KMS-11 (cell line): ENCODE measurements around the gene ADCY7.
A peak's percentile ranks its signal among the peaks of the same experiment; 100 is the strongest.

Source experiments
- H2AFZ ChIP-seq: fragments of 200-600 bp; sonication (generic); 2 replicates; pipeline ENCODE4 v1.6.1; 2016; ENCODE audit warnings: antibody characterized with exemption, mixed run types, low read depth
- H3K27ac ChIP-seq: fragments of 200-600 bp; sonication (generic); 2 replicates; pipeline ENCODE4 v1.6.1; 2016; ENCODE audit warnings: mild to moderate bottlenecking, mixed run types
- H3K27me3 ChIP-seq: fragments of 200-600 bp; sonication (generic); 2 replicates; pipeline ENCODE4 v1.6.1; 2017; ENCODE audit warnings: mild to moderate bottlenecking, low read depth, mixed run types, moderate library complexity; ENCODE audit not compliant: insufficient read depth
- H3K36me3 ChIP-seq: fragments of 200-600 bp; sonication (generic); 2 replicates; pipeline ENCODE4 v1.6.1; 2017; ENCODE audit warnings: mild to moderate bottlenecking, mixed run types; ENCODE audit not compliant: insufficient read depth
- H3K4me1 ChIP-seq: fragments of 200-600 bp; sonication (generic); 2 replicates; pipeline ENCODE4 v1.6.1; 2016; ENCODE audit warnings: mild to moderate bottlenecking, low read depth, mixed run types; ENCODE audit not compliant: poor library complexity, severe bottlenecking
- H3K4me2 ChIP-seq: fragments of 200-600 bp; sonication (generic); 2 replicates; pipeline ENCODE4 v1.7.0; 2016; ENCODE audit warnings: mild to moderate bottlenecking, mixed run types
- H3K4me3 ChIP-seq: fragments of 200-600 bp; sonication (generic); IDR thresholded peaks from 2 replicates; pipeline ENCODE4 v1.6.1; 2017; ENCODE audit warnings: low read depth, low read length, mixed read lengths; ENCODE audit not compliant: insufficient read depth
- H3K79me2 ChIP-seq: fragments of 200-600 bp; sonication (generic); 2 replicates; pipeline ENCODE4 v1.6.1; 2016; ENCODE audit warnings: low read depth, mixed run types; ENCODE audit not compliant: insufficient read depth
- H3K9ac ChIP-seq: fragments of 200-600 bp; sonication (generic); 2 replicates; pipeline ENCODE4 v1.6.1; 2016; ENCODE audit warnings: mild to moderate bottlenecking, mixed run types
- H4K20me1 ChIP-seq: fragments of 200-600 bp; sonication (generic); 2 replicates; pipeline ENCODE4 v1.6.1; 2016; ENCODE audit warnings: mild to moderate bottlenecking, mixed run types; ENCODE audit not compliant: insufficient read depth
- TF ChIP-seq, protein P1 (sequence below): fragments of 200-600 bp; sonication (generic); conservative IDR thresholded peaks from 2 replicates; pipeline ENCODE4 v1.6.1; 2017; ENCODE audit warnings: low read depth, mild to moderate bottlenecking, antibody characterized with exemption, low read length, moderate library complexity, mixed read lengths

Gene ADCY7

DNA sequence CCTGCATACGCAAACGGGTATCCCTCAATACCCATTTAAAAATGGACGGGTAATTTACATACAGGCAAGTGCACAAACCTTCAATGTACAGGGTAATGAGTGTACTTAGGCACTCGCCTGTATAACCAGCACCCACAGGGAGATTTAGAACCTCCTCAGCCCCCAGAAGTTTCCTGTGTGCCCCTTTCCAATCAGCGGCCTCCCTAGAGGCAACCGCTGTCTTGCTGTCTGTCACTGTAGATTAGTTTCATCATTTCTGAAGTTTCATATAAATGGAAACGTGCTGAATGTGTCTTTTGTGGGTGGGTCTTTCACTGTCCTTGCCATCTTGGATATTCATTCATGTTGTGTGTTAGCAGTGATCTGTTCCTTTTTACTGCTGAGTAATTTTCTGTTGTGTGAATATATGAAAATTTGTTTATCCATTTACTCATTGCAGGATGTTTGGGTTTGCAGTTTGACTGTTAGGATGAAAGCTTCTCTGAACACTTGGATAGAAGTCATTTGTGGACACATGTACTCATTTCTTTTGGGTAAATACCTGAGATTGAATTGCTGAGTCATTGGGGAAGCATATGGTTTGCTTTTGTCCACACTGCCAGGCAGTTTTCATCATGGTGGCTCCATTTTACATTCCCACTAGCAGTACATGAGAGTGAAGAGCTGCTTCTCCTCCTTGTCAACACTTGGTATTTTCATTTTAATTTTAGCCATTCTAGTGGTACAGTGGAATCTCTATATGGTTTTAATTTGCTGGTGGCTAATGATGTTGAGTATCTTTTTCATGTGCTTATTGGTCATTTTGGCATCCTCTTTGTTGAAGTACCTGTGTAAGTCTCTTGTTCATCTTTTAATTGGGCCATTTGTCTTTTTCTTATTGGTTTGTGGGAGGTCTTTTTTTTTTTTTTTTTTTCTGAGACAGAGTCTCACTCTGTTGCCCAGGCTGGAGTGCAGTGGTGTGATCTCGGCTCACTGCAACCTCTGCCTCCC is 2.1 kb upstream of the ADCY7 start:
- Histone ChIP-seq H3K27ac (peak overlapping the region; percentile 7; the same call in 1 of the 2 replicates), H3K4me2 (no peak overlapping the region; the same call in 1 of the 2 replicates), H3K4me3 (no peak overlapping the region), H3K9ac (no peak overlapping the region), H3K36me3 (no peaks in the 10 kb centered on the region), H3K27me3 (no peaks in the 10 kb centered on the region), H3K4me1 (peaks cover 40% of the 10 kb centered on the region), H3K79me2 (no peaks in the 10 kb centered on the region; the same call in 1 of the 2 replicates), H4K20me1 (no peaks in the 10 kb centered on the region), H2AFZ (peak overlapping the region; percentile 8; the same call in 1 of the 2 replicates)
- TF ChIP-seq, protein P1, sequence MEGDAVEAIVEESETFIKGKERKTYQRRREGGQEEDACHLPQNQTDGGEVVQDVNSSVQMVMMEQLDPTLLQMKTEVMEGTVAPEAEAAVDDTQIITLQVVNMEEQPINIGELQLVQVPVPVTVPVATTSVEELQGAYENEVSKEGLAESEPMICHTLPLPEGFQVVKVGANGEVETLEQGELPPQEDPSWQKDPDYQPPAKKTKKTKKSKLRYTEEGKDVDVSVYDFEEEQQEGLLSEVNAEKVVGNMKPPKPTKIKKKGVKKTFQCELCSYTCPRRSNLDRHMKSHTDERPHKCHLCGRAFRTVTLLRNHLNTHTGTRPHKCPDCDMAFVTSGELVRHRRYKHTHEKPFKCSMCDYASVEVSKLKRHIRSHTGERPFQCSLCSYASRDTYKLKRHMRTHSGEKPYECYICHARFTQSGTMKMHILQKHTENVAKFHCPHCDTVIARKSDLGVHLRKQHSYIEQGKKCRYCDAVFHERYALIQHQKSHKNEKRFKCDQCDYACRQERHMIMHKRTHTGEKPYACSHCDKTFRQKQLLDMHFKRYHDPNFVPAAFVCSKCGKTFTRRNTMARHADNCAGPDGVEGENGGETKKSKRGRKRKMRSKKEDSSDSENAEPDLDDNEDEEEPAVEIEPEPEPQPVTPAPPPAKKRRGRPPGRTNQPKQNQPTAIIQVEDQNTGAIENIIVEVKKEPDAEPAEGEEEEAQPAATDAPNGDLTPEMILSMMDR, result no peak

DNA sequence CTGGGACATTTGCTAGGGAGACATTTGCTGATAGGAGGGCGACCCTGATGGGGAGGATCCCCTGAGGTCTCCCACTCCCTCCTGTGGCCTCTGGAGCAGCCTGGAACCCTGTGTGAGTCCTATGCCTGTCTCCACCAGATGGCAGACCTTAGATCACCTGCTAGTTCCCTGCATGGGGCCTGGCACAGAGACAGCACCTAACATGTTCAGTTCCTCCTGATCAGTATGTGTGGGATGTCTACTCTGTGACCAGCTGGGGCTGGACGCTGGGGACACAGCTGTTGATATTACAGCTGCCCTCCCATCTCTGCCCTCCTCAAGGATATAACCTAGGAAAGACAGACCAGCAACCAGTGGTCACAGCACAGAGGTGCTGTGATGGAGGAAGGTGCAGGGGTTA is 1.1 kb upstream of the ADCY7 start:
- H3K4me1 ChIP-seq, result peaks cover 40% of the 10 kb centered on the region
- no peaks in the 10 kb centered on the region for H3K27me3 ChIP-seq
- H2AFZ ChIP-seq, result peak overlapping the region; percentile 54; the same call in 1 of the 2 replicates
- peak overlapping the region; percentile 5; the same call in 1 of the 2 replicates for H3K27ac ChIP-seq
- H3K79me2 ChIP-seq, result no peaks in the 10 kb centered on the region; the same call in 1 of the 2 replicates
- no peaks in the 10 kb centered on the region for H3K36me3 ChIP-seq
- no peaks in the 10 kb centered on the region for H4K20me1 ChIP-seq
- 0 out of 2 replicates have a peak overlapping the region, but pooled peaks have one; percentile 62 for H3K4me2 ChIP-seq
- TF ChIP-seq, protein P1, result peak; percentile 19; the same call in 1 of the 2 replicates
- no peak overlapping the region for H3K4me3 ChIP-seq
- no peak overlapping the region for H3K9ac ChIP-seq

DNA sequence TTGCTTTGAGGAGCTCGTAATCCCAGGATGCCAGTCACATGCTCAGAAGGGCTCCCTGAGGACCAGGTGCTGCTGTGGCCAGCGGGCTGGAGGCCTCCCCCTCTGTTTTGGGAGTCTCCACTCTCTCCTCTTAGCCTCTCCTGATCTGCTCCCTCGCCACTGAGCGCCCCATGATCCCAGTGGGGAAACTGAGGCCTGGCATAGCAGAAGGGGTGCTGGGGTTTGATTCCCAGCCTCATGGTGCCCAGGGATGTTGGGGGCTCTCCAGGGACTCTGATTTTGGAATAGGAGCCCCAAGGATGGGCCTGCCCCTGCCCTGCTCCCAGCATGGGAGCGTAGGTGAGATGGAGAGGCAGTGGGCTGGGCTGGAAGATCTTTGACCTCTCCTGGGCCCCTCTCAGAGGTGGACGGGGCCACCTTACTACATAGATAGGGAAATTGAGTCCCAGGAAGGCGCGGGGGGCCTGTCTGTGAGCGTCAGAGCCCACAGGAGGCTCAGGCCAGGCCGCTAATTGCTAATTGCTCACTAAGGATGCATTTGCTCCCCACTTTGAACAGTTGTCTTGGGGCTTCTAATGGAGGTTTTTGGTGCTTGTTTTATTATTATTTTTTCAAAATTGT is 525 bp upstream of the ADCY7 start:
- H2AFZ ChIP-seq, result peak overlapping the region; percentile 54
- H3K79me2 ChIP-seq, result no peaks in the 10 kb centered on the region; the same call in 1 of the 2 replicates
- H3K4me3 ChIP-seq, result no peak overlapping the region
- no peaks in the 10 kb centered on the region for H4K20me1 ChIP-seq
- TF ChIP-seq, protein P1, result no peak
- H3K27ac ChIP-seq, result peak overlapping the region; percentile 45
- peak overlapping the region; percentile 62 for H3K4me2 ChIP-seq
- H3K4me1 ChIP-seq, result peaks cover 40% of the 10 kb centered on the region
- H3K36me3 ChIP-seq, result no peaks in the 10 kb centered on the region
- peak overlapping the region; percentile 72; the same call in 1 of the 2 replicates for H3K9ac ChIP-seq
- no peaks in the 10 kb centered on the region for H3K27me3 ChIP-seq

DNA sequence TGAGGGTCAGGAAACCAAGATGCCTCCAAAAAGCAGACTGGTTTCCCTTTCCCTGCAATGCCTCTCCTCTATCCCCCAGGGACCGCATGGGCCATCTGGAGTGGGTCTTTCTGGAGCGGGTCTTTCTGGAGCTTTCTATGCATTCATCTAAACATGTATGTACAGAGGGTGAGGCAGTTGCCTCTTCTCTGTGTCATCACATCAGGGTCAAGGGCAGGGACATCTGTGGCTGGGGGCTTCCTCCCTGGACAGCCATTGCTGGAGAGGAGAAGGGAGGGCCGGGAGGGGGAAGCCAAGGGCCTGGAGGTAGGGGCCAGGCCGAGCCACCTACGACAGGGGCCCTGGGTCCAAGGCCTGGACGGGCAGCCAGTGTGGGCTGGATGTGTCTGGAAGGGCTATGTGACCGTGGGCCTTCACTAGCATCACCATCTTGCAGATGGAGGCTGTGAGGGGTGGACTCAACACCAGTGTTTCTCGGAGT is 840 bp downstream of the ADCY7 start:
- Histone ChIP-seq H3K79me2 (no peaks in the 10 kb centered on the region; the same call in 1 of the 2 replicates), H3K36me3 (no peaks in the 10 kb centered on the region), H3K4me3 (no peak overlapping the region), H3K27me3 (no peaks in the 10 kb centered on the region), H3K4me2 (peak overlapping the region; percentile 62), H3K27ac (peak overlapping the region; percentile 45; the same call in 1 of the 2 replicates), H3K4me1 (peaks cover 40% of the 10 kb centered on the region), H2AFZ (peak overlapping the region; percentile 54; the same call in 1 of the 2 replicates), H3K9ac (peak overlapping the region; percentile 72), H4K20me1 (no peaks in the 10 kb centered on the region)
- TF ChIP-seq, protein P1, result no peak
